Body of pancreas (tissue), 4 donors: ENCODE measurements around the gene MATN1. TPM values are rescaled to one million over a fixed set of nuclear protein-coding genes. Genes with fewer than 3 reads are reported as not detected.

Experiments
- ATAC-seq: fragments of 150-250 bp; one replicate; pipeline ENCODE4 v1.9.1; 2016
- DNase-seq, 4 donors: peaks; one replicate each; pipeline ENCODE4 v3.0.0-alpha.2; 2019
- H3K27ac ChIP-seq, 4 donors: fragments of 200-600 bp; sonication (generic); 1 replicate in 3 of 4; 2 replicates in 1 of 4; pipeline versions ENCODE4 v1.5.1 to v1.6.1; 2016 to 2019; ENCODE audit warnings: mild to moderate bottlenecking in 1 of 4, mixed read lengths in 1 of 4, moderate library complexity in 1 of 4
- H3K27me3 ChIP-seq, 2 donors: fragments of 200-600 bp; sonication (generic); one replicate each; pipeline ENCODE4 v1.6.0; 2016; ENCODE audit warnings: mild to moderate bottlenecking in 1 of 2
- H3K36me3 ChIP-seq, 2 donors: fragments of 200-600 bp; sonication (generic); replicated peaks in 1 of 2; 2 replicates each; pipeline ENCODE4 v1.5.1; 2016; ENCODE audit warnings: low read depth in 2 of 2; ENCODE audit not compliant: insufficient read depth in 1 of 2
- H3K4me1 ChIP-seq: fragments of 200-600 bp; sonication (generic); one replicate; pipeline ENCODE4 v1.6.0; 2016
- H3K4me3 ChIP-seq, 2 donors: fragments of 200-600 bp; sonication (generic); 1 replicate in 1 of 2; 2 replicates in 1 of 2; pipeline ENCODE4 v1.5.1; 2016 to 2019
- H3K9me3 ChIP-seq, 3 donors: fragments of 200-600 bp; sonication (generic); 1 replicate in 2 of 3; 2 replicates in 1 of 3; pipeline ENCODE4 v1.5.1; 2016
- CTCF ChIP-seq, 7 experiments: fragments of 450-650 bp in 4 of 7; fragments of 200-600 bp in 3 of 7; sonication (generic) in 3 of 7; IDR thresholded peaks; one replicate each; pipeline ENCODE4 v1.5.1; 2016 to 2019; ENCODE audit warnings: antibody characterized with exemption in 7 of 7
- POLR2A ChIP-seq, 3 donors: fragments of 450-650 bp; IDR thresholded peaks; one replicate each; pipeline ENCODE4 v1.6.1; 2016; ENCODE audit warnings: antibody characterized with exemption in 3 of 3, mild to moderate bottlenecking in 2 of 3
- WGBS, 2 donors: methylation state at CpG; one replicate each; pipeline ENCODE4 v1.1.5; 2017; 5-methylcytosine and 5-hydroxymethylcytosine counted together
- intact Hi-C: fragments of 100-400 bp; cut with DNase I; formaldehyde crosslinking; loops from one replicate; pipeline ENCODE4 v1.15.1; 2023
- total RNA-seq, 2 donors: library from RNA; depleted of rRNA; stranded (reverse); fragments of >200 nt; gene quantifications; one replicate each; pipeline ENCODE4 v1.1.0, GENCODE V29; 2016

The MATN1 gene
- total RNA-seq, 2 donors from 2014 or later, result 0.33 TPM; not detected in 1

- ATAC-seq, result no peak
- peaks cover 8% of the 10 kb centered on the region for H3K4me1 ChIP-seq
- WGBS, 2 donors, result 74 to 78% methylated on average over 13 to 14 of the region's 14 CpGs
- H3K27ac ChIP-seq, result no peak overlapping the region
- H3K27me3 ChIP-seq, result no peaks in the 10 kb centered on the region
- no peaks in the 10 kb centered on the region for H3K36me3 ChIP-seq
- TF ChIP-seq POLR2A (IDR thresholded peaks at IDR 0.05) (no peak), CTCF (IDR thresholded peaks at IDR 0.05) (no peak)
- no peaks in the 10 kb centered on the region for H3K9me3 ChIP-seq
- intact Hi-C loops, result loop anchor here (10.0 kb wide), 2 partner anchors 910 to 1460 kb away; no protein-coding TSS in a partner anchor
- no peak overlapping the region for H3K4me3 ChIP-seq
- no peak for DNase-seq
Observed at GRCh38 chr1:30704765-30705509, 18.4 kb downstream of the MATN1 start.

GRCh38 chr1:30704271-30704670, 19.1 kb downstream of the MATN1 start:
- intact Hi-C loops, result loop anchor here (10.0 kb wide), 2 partner anchors 909 to 1459 kb away; no protein-coding TSS in a partner anchor
- Histone ChIP-seq H3K4me1 (peaks cover 8% of the 10 kb centered on the region), H3K4me3 (no peak overlapping the region), H3K27ac (no peak overlapping the region), H3K9me3 (no peaks in the 10 kb centered on the region), H3K27me3 (no peaks in the 10 kb centered on the region), H3K36me3 (no peaks in the 10 kb centered on the region)
- TF ChIP-seq POLR2A (IDR thresholded peaks at IDR 0.05), result no peak
- TF ChIP-seq CTCF (IDR thresholded peaks at IDR 0.05), result no peak
- no peak for ATAC-seq
- no peak for DNase-seq
- 71% methylated on average over 4 of the region's 4 CpGs; no CpG with 5 or more reads in 1 of the 2 donors for WGBS, 2 donors

GRCh38 chr1:30702823-30703222, 20.6 kb downstream of the MATN1 start:
- Histone ChIP-seq H3K27me3 (no peaks in the 10 kb centered on the region), H3K4me3 (no peak overlapping the region), H3K4me1 (peaks cover 5% of the 10 kb centered on the region), H3K36me3 (no peaks in the 10 kb centered on the region), H3K9me3 (no peaks in the 10 kb centered on the region), H3K27ac (no peak overlapping the region)
- intact Hi-C loops, result loop anchor here (10.0 kb wide), 2 partner anchors 908 to 1458 kb away; no protein-coding TSS in a partner anchor
- TF ChIP-seq POLR2A (IDR thresholded peaks at IDR 0.05) (no peak), CTCF (IDR thresholded peaks at IDR 0.05) (no peak)
- no peak for ATAC-seq
- no peak for DNase-seq

GRCh38 chr1:30701258-30701633, 22.1 kb downstream of the MATN1 start:
- no peak for TF ChIP-seq POLR2A (IDR thresholded peaks at IDR 0.05)
- TF ChIP-seq CTCF (IDR thresholded peaks at IDR 0.05), result no peak
- 88 to 100% methylated on average over 2 of the region's 2 CpGs for WGBS, 2 donors

More at GRCh38 chr1:30701258-30701633, 22.1 kb downstream of the MATN1 start:
- no peaks in the 10 kb centered on the region for H3K4me1 ChIP-seq
- no peak overlapping the region for H3K27ac ChIP-seq
- ATAC-seq (no peak), DNase-seq (no peak)
- H3K4me3 ChIP-seq, result no peak overlapping the region
- no peaks in the 10 kb centered on the region for H3K9me3 ChIP-seq
- intact Hi-C loops, result loop anchor here (10.0 kb wide), 2 partner anchors 906 to 1456 kb away; no protein-coding TSS in a partner anchor
- H3K27me3 ChIP-seq, result no peaks in the 10 kb centered on the region
- H3K36me3 ChIP-seq, result no peaks in the 10 kb centered on the region
